H9 (cell line): ENCODE data around the gene ZNF346. TPM values are rescaled to one million over a fixed set of nuclear protein-coding genes. Genes with fewer than 3 reads are reported as not detected.

Experiments
- DNase-seq: peaks from one replicate; pipeline ENCODE4 v3.0.0-alpha.2; 2017
- H2AFZ ChIP-seq: one replicate; pipeline ENCODE4 v1.6.1; 2013; ENCODE audit warnings: mild to moderate bottlenecking, low read length, control low read depth, moderate library complexity
- H2AK5ac ChIP-seq: 2 replicates; pipeline ENCODE4 v1.6.1; 2013; ENCODE audit warnings: low read length, control low read depth, mixed read lengths; ENCODE audit not compliant: insufficient read length
- H2BK120ac ChIP-seq: one replicate; pipeline ENCODE4 v1.6.1; 2013; ENCODE audit warnings: low read depth, mild to moderate bottlenecking, low read length, control low read depth, inconsistent platforms; ENCODE audit not compliant: poor library complexity, severe bottlenecking
- H2BK12ac ChIP-seq: 2 replicates; pipeline ENCODE4 v1.6.1; 2013; ENCODE audit warnings: low read length, control low read depth, mixed read lengths, low read depth; ENCODE audit not compliant: insufficient read length
- H2BK15ac ChIP-seq: 2 replicates; pipeline ENCODE4 v1.6.1; 2013; ENCODE audit warnings: low read depth, low read length, control low read depth
- H2BK20ac ChIP-seq: one replicate; pipeline ENCODE4 v1.6.1; 2013; ENCODE audit warnings: low read depth, mild to moderate bottlenecking, low read length, control low read depth, inconsistent platforms; ENCODE audit not compliant: poor library complexity, severe bottlenecking
- H2BK5ac ChIP-seq: 2 replicates; pipeline ENCODE4 v1.6.1; 2013; ENCODE audit warnings: low read length, control low read depth, mixed read lengths; ENCODE audit not compliant: insufficient read length
- H3K14ac ChIP-seq: 2 replicates; pipeline ENCODE4 v1.6.1; 2013; ENCODE audit warnings: low read length, control low read depth; ENCODE audit not compliant: insufficient read depth
- H3K18ac ChIP-seq: 2 replicates; pipeline ENCODE4 v1.6.1; 2013; ENCODE audit warnings: low read depth, mild to moderate bottlenecking, mixed read lengths, low read length, control low read depth; ENCODE audit not compliant: insufficient read length
- H3K23ac ChIP-seq: 2 replicates; pipeline ENCODE4 v1.6.1; 2013; ENCODE audit warnings: low read length, control low read depth, mixed read lengths, low read depth; ENCODE audit not compliant: insufficient read length
- H3K23me2 ChIP-seq: 2 replicates; pipeline ENCODE4 v1.6.1; 2013; ENCODE audit warnings: low read depth, mild to moderate bottlenecking, mixed read lengths, low read length, control low read depth; ENCODE audit not compliant: insufficient read length, poor library complexity, severe bottlenecking
- H3K27ac ChIP-seq: 2 replicates; pipeline ENCODE4 v1.5.1; 2013; ENCODE audit warnings: low read length, control low read depth, mixed read lengths, low read depth; ENCODE audit not compliant: insufficient read length
- H3K27me3 ChIP-seq: 2 replicates; pipeline ENCODE4 v1.6.1; 2013; ENCODE audit warnings: low read length, control low read depth, inconsistent platforms; ENCODE audit not compliant: insufficient read depth
- H3K4ac ChIP-seq: 2 replicates; pipeline ENCODE4 v1.6.1; 2013; ENCODE audit warnings: low read depth, mild to moderate bottlenecking, control low read depth, inconsistent platforms, low read length, moderate library complexity
- H3K4me1 ChIP-seq: 2 replicates; pipeline ENCODE4 v1.6.1; 2013; ENCODE audit warnings: low read length, control low read depth, inconsistent platforms; ENCODE audit not compliant: insufficient read depth
- H3K4me2 ChIP-seq: 2 replicates; pipeline ENCODE4 v1.6.1; 2013; ENCODE audit warnings: low read length, control low read depth, mixed read lengths; ENCODE audit not compliant: insufficient read length, insufficient read depth
- H3K56ac ChIP-seq: 2 replicates; pipeline ENCODE4 v1.6.1; 2013; ENCODE audit warnings: low read depth, mild to moderate bottlenecking, mixed read lengths, low read length, control low read depth; ENCODE audit not compliant: insufficient read length
- H3K79me1 ChIP-seq: 2 replicates; pipeline ENCODE4 v1.6.1; 2013; ENCODE audit warnings: low read depth, mild to moderate bottlenecking, moderate library complexity, low read length, control low read depth, inconsistent platforms; ENCODE audit not compliant: insufficient read depth, poor library complexity, severe bottlenecking
- H3K79me2 ChIP-seq: 2 replicates; pipeline ENCODE4 v1.6.1; 2013; ENCODE audit warnings: low read length, control low read depth, inconsistent platforms; ENCODE audit not compliant: insufficient read depth
- H3K9ac ChIP-seq: 2 replicates; pipeline ENCODE4 v1.6.1; 2013; ENCODE audit warnings: low read length, control low read depth, mixed read lengths; ENCODE audit not compliant: insufficient read length; ENCODE audit errors: extremely low read depth
- H3K9me3 ChIP-seq: one replicate; pipeline ENCODE4 v1.6.1; 2013; ENCODE audit warnings: low read depth, low read length, inconsistent platforms; ENCODE audit not compliant: control insufficient read depth
- H3T11ph ChIP-seq: one replicate; pipeline ENCODE4 v1.6.1; 2013; ENCODE audit warnings: mild to moderate bottlenecking, low read length, control low read depth, inconsistent platforms
- H4K20me1 ChIP-seq: one replicate; pipeline ENCODE4 v1.6.1; 2013; ENCODE audit not compliant: control insufficient read depth, insufficient read length, insufficient read depth
- H4K5ac ChIP-seq: 2 replicates; pipeline ENCODE4 v1.6.1; 2013; ENCODE audit warnings: low read depth, mild to moderate bottlenecking, mixed read lengths, low read length, control low read depth; ENCODE audit not compliant: insufficient read length
- H4K8ac ChIP-seq: replicated peaks from 2 replicates; pipeline ENCODE4 v1.6.1; 2013; ENCODE audit warnings: low read length, control low read depth, mixed read lengths, low read depth; ENCODE audit not compliant: insufficient read length
- H4K91ac ChIP-seq: 2 replicates; pipeline ENCODE4 v1.6.1; 2013; ENCODE audit warnings: low read depth, mild to moderate bottlenecking, moderate library complexity, mixed read lengths, low read length, control low read depth; ENCODE audit not compliant: insufficient read length
- H3K27ac Mint-ChIP-seq, 3 experiments: 2 replicates in 2 of 3; 3 replicates in 1 of 3; pipeline ENCODE4 v1.8.0; 2020 to 2021; ENCODE audit warnings: mixed read lengths in 3 of 3, mild to moderate bottlenecking in 1 of 3, moderate library complexity in 1 of 3
- H3K27me3 Mint-ChIP-seq: 2 replicates; pipeline ENCODE4 v1.8.0; 2021; ENCODE audit warnings: low read depth, mild to moderate bottlenecking, moderate library complexity, mixed read lengths
- H3K36me3 Mint-ChIP-seq, 3 experiments: 2 replicates in 2 of 3; 3 replicates in 1 of 3; pipeline ENCODE4 v1.8.0; 2020 to 2021; ENCODE audit warnings: low read depth in 3 of 3, mixed read lengths in 3 of 3; ENCODE audit not compliant: insufficient read depth in 1 of 3
- H3K4me1 Mint-ChIP-seq, 2 experiments: 2 replicates each; pipeline ENCODE4 v1.8.0; 2020; ENCODE audit warnings: mixed read lengths in 2 of 2
- H3K4me3 Mint-ChIP-seq, 2 experiments: 2 replicates in 1 of 2; 3 replicates in 1 of 2; pipeline ENCODE4 v1.8.0; 2020 to 2021; ENCODE audit warnings: mild to moderate bottlenecking in 2 of 2, mixed read lengths in 2 of 2, moderate library complexity in 1 of 2
- H3K9me3 Mint-ChIP-seq, 2 experiments: 2 replicates in 1 of 2; 3 replicates in 1 of 2; pipeline ENCODE4 v1.8.0; 2020; ENCODE audit warnings: mild to moderate bottlenecking in 2 of 2, mixed read lengths in 2 of 2, moderate library complexity in 1 of 2
- WGBS: extraction: QIAGEN DNeasy Blood & Tissue Kit; methylation state at CpG from one replicate; pipeline ENCODE4 v1.1.7; 2013; ENCODE audit warnings: missing lambda C conversion rate, low lambda C conversion rate, mixed read lengths; ENCODE audit not compliant: insufficient read length; ENCODE audit errors: extremely low coverage; 5-methylcytosine and 5-hydroxymethylcytosine counted together
- total RNA-seq: library from RNA; stranded (reverse); gene quantifications from 2 replicates; pipeline ENCODE4 v1.2.1, GENCODE V29; 2021
- TF ChIP-seq, protein P1 (sequence below): fragments of 200-600 bp; sonication (generic); conservative IDR thresholded peaks from 3 replicates; pipeline ENCODE4 v1.8.0; 2021; ENCODE audit warnings: antibody characterized with exemption, mild to moderate bottlenecking

Gene ZNF346
- total RNA-seq, 1 experiment from 2014 or later, result 22.7 TPM

GRCh38 chr5:177113566-177114424 lies 91.3 kb downstream of the ZNF346 start:
- H3K79me1 ChIP-seq, result no peaks in the 10 kb centered on the region
- Mint-ChIP-seq H3K4me1 (peaks cover 15 to 17% of the 10 kb centered on the region in 2 experiments), H3K4me3 (no peak overlapping the region), H3K27me3 (peaks cover 5% of the 10 kb centered on the region; the same call in 1 of the 2 replicates), H3K27ac (peak overlapping the region in 1 of 3 experiments; percentile 13; a peak in 1 of 7 replicates), H3K9me3 (no peaks in the 10 kb centered on the region), H3K36me3 (peaks cover 0 to 2% (median 0%) of the 10 kb centered on the region in 3 experiments; a peak in 1 of 7 replicates)
- H3K4me2 ChIP-seq, result no peak overlapping the region
- no peak overlapping the region for H3K56ac ChIP-seq
- no peak overlapping the region for H3K27ac ChIP-seq
- no peak overlapping the region for H2AFZ ChIP-seq
- no peak overlapping the region for H2AK5ac ChIP-seq
- no peaks in the 10 kb centered on the region for H3K23me2 ChIP-seq
- H3K9ac ChIP-seq, result no peak overlapping the region
- no peak overlapping the region for H3K14ac ChIP-seq
- H4K8ac ChIP-seq, result no peak overlapping the region
- DNase-seq, result peak; percentile 77
- H3K9me3 ChIP-seq, result no peaks in the 10 kb centered on the region
- no peak overlapping the region for H3T11ph ChIP-seq
- no peak overlapping the region for H3K23ac ChIP-seq
- no CpG with 5 or more reads among the region's 14 CpGs for WGBS
- no peak overlapping the region for H2BK15ac ChIP-seq
- no peak overlapping the region for H2BK5ac ChIP-seq
- H4K5ac ChIP-seq, result no peak overlapping the region
- H3K4ac ChIP-seq, result no peak overlapping the region
- H3K18ac ChIP-seq, result no peak overlapping the region
- no peak overlapping the region for H2BK20ac ChIP-seq
- H3K27me3 ChIP-seq, result no peaks in the 10 kb centered on the region
- no peaks in the 10 kb centered on the region for H4K20me1 ChIP-seq
- H2BK120ac ChIP-seq, result no peak overlapping the region
- H3K79me2 ChIP-seq, result no peaks in the 10 kb centered on the region
- H3K4me1 ChIP-seq, result no peaks in the 10 kb centered on the region
- H4K91ac ChIP-seq, result no peak overlapping the region
- no peak overlapping the region for H2BK12ac ChIP-seq
- TF ChIP-seq, protein P1, sequence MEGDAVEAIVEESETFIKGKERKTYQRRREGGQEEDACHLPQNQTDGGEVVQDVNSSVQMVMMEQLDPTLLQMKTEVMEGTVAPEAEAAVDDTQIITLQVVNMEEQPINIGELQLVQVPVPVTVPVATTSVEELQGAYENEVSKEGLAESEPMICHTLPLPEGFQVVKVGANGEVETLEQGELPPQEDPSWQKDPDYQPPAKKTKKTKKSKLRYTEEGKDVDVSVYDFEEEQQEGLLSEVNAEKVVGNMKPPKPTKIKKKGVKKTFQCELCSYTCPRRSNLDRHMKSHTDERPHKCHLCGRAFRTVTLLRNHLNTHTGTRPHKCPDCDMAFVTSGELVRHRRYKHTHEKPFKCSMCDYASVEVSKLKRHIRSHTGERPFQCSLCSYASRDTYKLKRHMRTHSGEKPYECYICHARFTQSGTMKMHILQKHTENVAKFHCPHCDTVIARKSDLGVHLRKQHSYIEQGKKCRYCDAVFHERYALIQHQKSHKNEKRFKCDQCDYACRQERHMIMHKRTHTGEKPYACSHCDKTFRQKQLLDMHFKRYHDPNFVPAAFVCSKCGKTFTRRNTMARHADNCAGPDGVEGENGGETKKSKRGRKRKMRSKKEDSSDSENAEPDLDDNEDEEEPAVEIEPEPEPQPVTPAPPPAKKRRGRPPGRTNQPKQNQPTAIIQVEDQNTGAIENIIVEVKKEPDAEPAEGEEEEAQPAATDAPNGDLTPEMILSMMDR, result peak; percentile 99
